Measurements from ENCODE around the gene VDR. TPM values are rescaled to one million over a fixed set of nuclear protein-coding genes. Genes with fewer than 3 reads are reported as not detected.
"Not testable (repeated sequence)": the region's sequence is repeated elsewhere in the genome, so short reads cannot be mapped to it uniquely, and the experiment has no call there.

The VDR gene
- total and polyA plus RNA-seq, 4 experiments from 2014 or later = 0.37 to 3.2 (median 1.0) TPM

GRCh38 chr12:47843226-47843980, 61.4 kb downstream of the VDR start:
- Mint-ChIP-seq H3K27ac (no peak overlapping the region), H3K4me1 (peaks cover 0 to 1% (median 0%) of the 10 kb centered on the region in 4 donors), H3K9me3 (no peaks in the 10 kb centered on the region), H3K27me3 (peaks cover 0 to 1% of the 10 kb centered on the region in 2 donors), H3K36me3 (no peaks in the 10 kb centered on the region), H3K4me3 (no peak overlapping the region)
- Histone ChIP-seq H3K27me3 (ENCODE audit: insufficient read depth, low read length) (no peaks in the 10 kb centered on the region), H3K4me3 (ENCODE audit: low read length in 2 of 2) (no peak overlapping the region), H3K9me3 (ENCODE audit: control insufficient read depth in 1 of 2, low read length in 2 of 2) (no peaks in the 10 kb centered on the region), H3K4me1 (ENCODE audit: insufficient read depth, low read length) (no peaks in the 10 kb centered on the region), H3K36me3 (ENCODE audit: insufficient read depth, low read length) (no peaks in the 10 kb centered on the region), H3K27ac (ENCODE audit: low read depth, low read length) (no peak overlapping the region)
- intact Hi-C loops (cut with micrococcal nuclease) = no loop called here
- ChIA-PET POLR2A (ENCODE audit: partially characterized antibody) (interaction anchor here (1.5 kb wide), 1 partner anchor 30 kb away, joined by 3 read pairs; no protein-coding TSS in a partner anchor), CTCF (ENCODE audit: partially characterized antibody) (interaction anchor here (0.7 to 22.4 kb wide), 8 partner anchors 9 to 192 kb away, joined by 3 to 568 read pairs (median 94); partner anchors contain the start of gene SLC48A1)
- DNase-seq = no peak

- H3K4me1 Mint-ChIP-seq; DNase-seq; H3K27ac ChIP-seq (ENCODE audit: low read depth, low read length); intact Hi-C loops (cut with micrococcal nuclease); H3K9me3 ChIP-seq (ENCODE audit: control insufficient read depth in 1 of 2, low read length in 2 of 2); H3K27ac Mint-ChIP-seq; H3K27me3 Mint-ChIP-seq; H3K4me1 ChIP-seq (ENCODE audit: insufficient read depth, low read length); H3K27me3 ChIP-seq (ENCODE audit: insufficient read depth, low read length); H3K36me3 ChIP-seq (ENCODE audit: insufficient read depth, low read length); H3K4me3 Mint-ChIP-seq; H3K36me3 Mint-ChIP-seq; H3K4me3 ChIP-seq (ENCODE audit: low read length in 2 of 2); H3K9me3 Mint-ChIP-seq: not testable (repeated sequence)
- ChIA-PET POLR2A (ENCODE audit: partially characterized antibody) (interaction anchor here (19.2 kb wide), 1 partner anchor 37 kb away, joined by 516 read pairs; no protein-coding TSS in a partner anchor), CTCF (ENCODE audit: partially characterized antibody) (interaction anchor here (0.7 to 22.4 kb wide), 8 partner anchors 10 to 191 kb away, joined by 3 to 568 read pairs (median 94); partner anchors contain the start of gene SLC48A1)
Measured at GRCh38 chr12:47842543-47842942, 62.3 kb downstream of the VDR start.

GRCh38 chr12:47841910-47842309, 62.9 kb downstream of the VDR start:
- H3K36me3 Mint-ChIP-seq = no peaks in the 10 kb centered on the region
- CTCF ChIA-PET (ENCODE audit: partially characterized antibody) = interaction anchor here (1.3 to 22.4 kb wide), 7 partner anchors 8 to 128 kb away, joined by 3 to 568 read pairs (median 185); partner anchors contain the start of gene SLC48A1

GRCh38 chr12:47841501-47841900, 63.3 kb downstream of the VDR start:
- Histone ChIP-seq H3K4me3 (ENCODE audit: low read length in 2 of 2) (no peak overlapping the region), H3K36me3 (ENCODE audit: insufficient read depth, low read length) (no peaks in the 10 kb centered on the region), H3K4me1 (ENCODE audit: insufficient read depth, low read length) (peaks cover 16% of the 10 kb centered on the region), H3K27ac (ENCODE audit: low read depth, low read length) (no peak overlapping the region), H3K9me3 (ENCODE audit: control insufficient read depth in 1 of 2, low read length in 2 of 2) (no peaks in the 10 kb centered on the region), H3K27me3 (ENCODE audit: insufficient read depth, low read length) (no peaks in the 10 kb centered on the region)
- no peaks in the 10 kb centered on the region for H3K9me3 Mint-ChIP-seq
- H3K4me3 Mint-ChIP-seq = no peak overlapping the region
- no peaks in the 10 kb centered on the region for H3K36me3 Mint-ChIP-seq
- peaks cover 0 to 1% of the 10 kb centered on the region in 2 donors for H3K27me3 Mint-ChIP-seq
- peaks cover 7 to 13% (median 9%) of the 10 kb centered on the region in 4 donors for H3K4me1 Mint-ChIP-seq
- H3K27ac Mint-ChIP-seq = no peak overlapping the region
- ChIA-PET CTCF (ENCODE audit: partially characterized antibody) (interaction anchor here (1.1 to 22.4 kb wide), 14 partner anchors 8 to 128 kb away, joined by 3 to 568 read pairs (median 5); partner anchors contain the start of gene SLC48A1), POLR2A (ENCODE audit: partially characterized antibody) (interaction anchor here (2.1 to 19.2 kb wide), 2 partner anchors 23 to 36 kb away, joined by 6 to 516 read pairs; partner anchors contain the start of gene HDAC7)
- intact Hi-C loops (cut with micrococcal nuclease) = no loop called here
- DNase-seq = no peak

More at GRCh38 chr12:47841910-47842309, 62.9 kb downstream of the VDR start:
- DNase-seq = no peak
- intact Hi-C loops (cut with micrococcal nuclease) = no loop called here
- Histone ChIP-seq H3K27ac (ENCODE audit: low read depth, low read length) (no peak overlapping the region), H3K27me3 (ENCODE audit: insufficient read depth, low read length) (no peaks in the 10 kb centered on the region), H3K36me3 (ENCODE audit: insufficient read depth, low read length) (no peaks in the 10 kb centered on the region), H3K9me3 (ENCODE audit: control insufficient read depth in 1 of 2, low read length in 2 of 2) (no peaks in the 10 kb centered on the region), H3K4me3 (ENCODE audit: low read length in 2 of 2) (no peak overlapping the region), H3K4me1 (ENCODE audit: insufficient read depth, low read length) (peaks cover 13% of the 10 kb centered on the region)
- no peaks in the 10 kb centered on the region for H3K9me3 Mint-ChIP-seq
- H3K4me1 Mint-ChIP-seq = peaks cover 5 to 9% (median 6%) of the 10 kb centered on the region in 4 donors
- H3K27ac Mint-ChIP-seq = no peak overlapping the region
- POLR2A ChIA-PET (ENCODE audit: partially characterized antibody) = interaction anchor here (2.1 to 19.2 kb wide), 2 partner anchors 23 to 37 kb away, joined by 6 to 516 read pairs; partner anchors contain the start of gene HDAC7
- H3K4me3 Mint-ChIP-seq = no peak overlapping the region
- peaks cover 0 to 1% of the 10 kb centered on the region in 2 donors for H3K27me3 Mint-ChIP-seq

- DNase-seq = no peak
- H3K36me3 ChIP-seq (ENCODE audit: insufficient read depth, low read length) = no peaks in the 10 kb centered on the region
- H3K9me3 Mint-ChIP-seq = no peaks in the 10 kb centered on the region
- no peaks in the 10 kb centered on the region for H3K9me3 ChIP-seq (ENCODE audit: control insufficient read depth in 1 of 2, low read length in 2 of 2)
- H3K27me3 ChIP-seq (ENCODE audit: insufficient read depth, low read length) = no peaks in the 10 kb centered on the region
- no peaks in the 10 kb centered on the region for H3K36me3 Mint-ChIP-seq
- intact Hi-C loops (cut with micrococcal nuclease) = no loop called here
- CTCF ChIA-PET (ENCODE audit: partially characterized antibody) = interaction anchor here (0.8 to 22.4 kb wide), 13 partner anchors 7 to 127 kb away, joined by 3 to 568 read pairs (median 5); partner anchors contain the start of gene SLC48A1
- peaks cover 21% of the 10 kb centered on the region for H3K4me1 ChIP-seq (ENCODE audit: insufficient read depth, low read length)
- H3K4me1 Mint-ChIP-seq = peaks cover 14 to 22% (median 17%) of the 10 kb centered on the region in 4 donors
- no peak overlapping the region for H3K4me3 Mint-ChIP-seq
- H3K27ac Mint-ChIP-seq = no peak overlapping the region
- POLR2A ChIA-PET (ENCODE audit: partially characterized antibody) = interaction anchor here (2.1 to 19.2 kb wide), 3 partner anchors 22 to 98 kb away, joined by 6 to 516 read pairs (median 29); partner anchors contain the start of gene HDAC7
- H3K4me3 ChIP-seq (ENCODE audit: low read length in 2 of 2) = no peak overlapping the region
- no peaks in the 10 kb centered on the region for H3K27me3 Mint-ChIP-seq
- H3K27ac ChIP-seq (ENCODE audit: low read depth, low read length) = no peak overlapping the region
Measured at GRCh38 chr12:47840571-47840970, 64.2 kb downstream of the VDR start.

- H3K4me3 ChIP-seq (ENCODE audit: low read length in 2 of 2) = no peak overlapping the region
- DNase-seq = no peak
- Mint-ChIP-seq H3K27ac (peak overlapping the region in 1 of 7 donors; percentile 63), H3K9me3 (no peaks in the 10 kb centered on the region), H3K4me3 (no peak overlapping the region), H3K4me1 (peaks cover 17 to 35% (median 25%) of the 10 kb centered on the region in 4 donors), H3K27me3 (no peaks in the 10 kb centered on the region), H3K36me3 (no peaks in the 10 kb centered on the region)
- no peaks in the 10 kb centered on the region for H3K9me3 ChIP-seq (ENCODE audit: control insufficient read depth in 1 of 2, low read length in 2 of 2)
- H3K36me3 ChIP-seq (ENCODE audit: insufficient read depth, low read length) = no peaks in the 10 kb centered on the region
- ChIA-PET POLR2A (ENCODE audit: partially characterized antibody) (interaction anchor here (1.0 to 19.2 kb wide), 10 partner anchors 15 to 133 kb away, joined by 3 to 516 read pairs (median 11); partner anchors contain the start of genes HDAC7, RPAP3 and SLC48A1), CTCF (ENCODE audit: partially characterized antibody) (interaction anchor here (0.7 to 22.4 kb wide), 25 partner anchors 8 to 318 kb away, joined by 3 to 568 read pairs (median 8); partner anchors contain the start of genes ASB8, ENDOU, HDAC7 and RAPGEF3)
- intact Hi-C loops (cut with micrococcal nuclease) = loop anchor here (5.0 kb wide), 1 partner anchor 187 kb away; no protein-coding TSS in a partner anchor
- H3K27ac ChIP-seq (ENCODE audit: low read depth, low read length) = no peak overlapping the region
- H3K27me3 ChIP-seq (ENCODE audit: insufficient read depth, low read length) = no peaks in the 10 kb centered on the region
- peaks cover 28% of the 10 kb centered on the region for H3K4me1 ChIP-seq (ENCODE audit: insufficient read depth, low read length)
Measured at GRCh38 chr12:47839214-47839876, 65.4 kb downstream of the VDR start.

Measured in CD4-positive, alpha-beta memory T cell (primary cell).